Measurements from ENCODE around the gene PYGO2. TPM values are rescaled to one million over a fixed set of nuclear protein-coding genes. Genes with fewer than 3 reads are reported as not detected.
A peak's percentile ranks its signal among the peaks of the same experiment; 100 is the strongest.

The PYGO2 gene
- polyA plus RNA-seq, 1 donor (not counting 4 experiments of a cell fraction or from before 2014, with no cell fraction given): 15.1 TPM

DNA sequence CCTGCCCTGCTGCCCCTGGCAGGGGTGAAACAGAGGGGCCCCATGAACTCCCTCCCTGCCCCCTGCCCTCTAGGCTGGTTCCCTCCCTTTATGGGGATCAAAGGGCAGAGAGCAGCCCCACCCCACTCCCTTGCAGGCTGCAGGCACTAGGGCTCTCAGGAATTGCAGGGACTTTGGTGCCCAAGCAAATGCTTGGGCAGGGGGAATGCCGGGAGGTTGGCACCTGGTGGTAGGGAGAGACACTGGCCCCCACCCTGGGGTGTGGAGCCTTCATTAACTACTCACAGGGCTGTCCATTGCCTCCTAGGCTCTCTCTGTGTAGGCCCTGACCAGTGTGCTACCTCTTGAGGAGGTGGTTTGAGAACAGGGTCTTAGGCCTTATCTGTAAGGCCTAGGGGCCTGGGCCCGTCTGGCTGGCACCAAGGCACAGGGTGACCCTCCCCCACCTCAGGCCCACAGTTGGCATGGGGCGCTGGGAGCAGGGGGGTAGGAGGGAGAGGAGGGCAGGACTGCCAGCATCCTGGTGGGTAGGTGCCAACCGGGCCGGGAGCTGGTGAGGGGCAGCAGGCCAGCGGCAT lies 45.8 kb upstream of the PYGO2 start:
- Histone ChIP-seq H3K4me1 (ENCODE audit: control insufficient read depth, extremely low read depth, insufficient read depth, low read length) (peaks cover 77% of the 10 kb centered on the region), H3K36me3 (ENCODE audit: control insufficient read depth in 2 of 2, extremely low read depth in 1 of 2, insufficient read depth in 2 of 2, low read length in 2 of 2) (peaks cover 1 to 31% of the 10 kb centered on the region in 2 experiments), H2AFZ (ENCODE audit: control insufficient read depth, low read length) (no peak overlapping the region), H3K27me3 (ENCODE audit: control insufficient read depth, extremely low read depth, insufficient read depth, low read length) (no peaks in the 10 kb centered on the region), H3K4me2 (ENCODE audit: control insufficient read depth, extremely low read depth, insufficient read depth, low read depth, low read length) (peak overlapping the region; percentile 66), H3K27ac (ENCODE audit: control insufficient read depth, insufficient read depth, low read length) (no peak overlapping the region), H3K79me2 (ENCODE audit: control insufficient read depth, insufficient read depth, low read length) (peaks cover 78% of the 10 kb centered on the region), H3K9me3 (ENCODE audit: control insufficient read depth, low read depth, low read length) (no peaks in the 10 kb centered on the region), H3K9ac (ENCODE audit: control insufficient read depth, extremely low read depth, insufficient read depth, low read length) (no peak overlapping the region), H3K9me1 (ENCODE audit: control insufficient read depth, extremely low read depth, insufficient read depth, low read length) (no peaks in the 10 kb centered on the region), H3K4me3 (ENCODE audit: control insufficient read depth in 2 of 3, extremely low read depth in 1 of 3, insufficient read depth in 2 of 3, low read depth in 1 of 3, low read length in 3 of 3) (peak overlapping the region in 1 of 3 experiments; percentile 57), H4K20me1 (ENCODE audit: control insufficient read depth, extremely low read depth, insufficient read depth, low read length) (no peaks in the 10 kb centered on the region)
- no peak for DNase-seq (ENCODE audit: low read depth, low spot score)
- no peak for TF ChIP-seq EZH2 (IDR thresholded peaks at IDR 0.05; ENCODE audit: low read length)
- no peak for TF ChIP-seq CTCF (optimal IDR thresholded peaks at IDR 0.05 in 1 of 3, IDR thresholded peaks at IDR 0.05 in 1 of 3, conservative IDR thresholded peaks at IDR 0.05 in 1 of 3; ENCODE audit: extremely low read depth in 1 of 3, insufficient read depth in 2 of 3, low read length in 3 of 3)
- no peak for FAIRE-seq
- dilution Hi-C loops (cut with MboI; ENCODE audit: extremely low pct_ligation_motif_present, low sequenced_read_pairs): no loop called here

DNA sequence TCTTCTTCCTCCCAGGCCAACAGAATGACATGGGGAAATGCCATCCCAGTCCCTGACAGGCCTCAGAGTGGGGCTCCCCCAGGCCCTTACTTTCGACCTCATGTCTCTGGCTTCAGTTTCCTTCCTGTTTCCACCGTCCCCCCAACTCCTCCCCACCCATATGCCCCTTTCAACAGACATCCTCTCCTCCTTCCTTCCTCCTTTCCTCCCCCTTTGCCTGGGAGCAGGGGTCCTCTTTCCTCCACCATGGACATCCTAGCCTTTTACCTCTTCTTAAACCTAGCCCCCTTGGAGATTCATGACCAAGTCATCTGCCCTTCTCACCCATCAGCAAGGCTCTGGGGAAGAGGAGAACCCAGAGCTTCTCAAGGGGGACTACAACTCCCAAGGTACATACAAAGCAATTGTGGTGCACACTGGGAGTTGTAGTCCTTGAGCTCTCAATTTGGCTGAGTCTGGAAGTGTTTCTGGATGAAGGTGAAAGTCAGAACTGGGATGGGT lies 45.1 kb upstream of the PYGO2 start:
- dilution Hi-C loops (cut with MboI; ENCODE audit: extremely low pct_ligation_motif_present, low sequenced_read_pairs): no loop called here
- no peaks in the 10 kb centered on the region for H3K27me3 ChIP-seq (ENCODE audit: control insufficient read depth, extremely low read depth, insufficient read depth, low read length)
- TF ChIP-seq CTCF (optimal IDR thresholded peaks at IDR 0.05 in 1 of 3, IDR thresholded peaks at IDR 0.05 in 1 of 3, conservative IDR thresholded peaks at IDR 0.05 in 1 of 3; ENCODE audit: extremely low read depth in 1 of 3, insufficient read depth in 2 of 3, low read length in 3 of 3): no peak
- no peak for TF ChIP-seq EZH2 (IDR thresholded peaks at IDR 0.05; ENCODE audit: low read length)
- peak; percentile 9 for FAIRE-seq
- peaks cover 78% of the 10 kb centered on the region for H3K79me2 ChIP-seq (ENCODE audit: control insufficient read depth, insufficient read depth, low read length)
- no peak overlapping the region for H3K4me3 ChIP-seq (ENCODE audit: control insufficient read depth in 2 of 3, extremely low read depth in 1 of 3, insufficient read depth in 2 of 3, low read depth in 1 of 3, low read length in 3 of 3)
- H3K27ac ChIP-seq (ENCODE audit: control insufficient read depth, insufficient read depth, low read length): peak overlapping the region; percentile 71
- H3K4me2 ChIP-seq (ENCODE audit: control insufficient read depth, extremely low read depth, insufficient read depth, low read depth, low read length): peak overlapping the region; percentile 27
- no peaks in the 10 kb centered on the region for H3K9me3 ChIP-seq (ENCODE audit: control insufficient read depth, low read depth, low read length)
- H2AFZ ChIP-seq (ENCODE audit: control insufficient read depth, low read length): no peak overlapping the region
- H3K9ac ChIP-seq (ENCODE audit: control insufficient read depth, extremely low read depth, insufficient read depth, low read length): no peak overlapping the region
- H3K9me1 ChIP-seq (ENCODE audit: control insufficient read depth, extremely low read depth, insufficient read depth, low read length): no peaks in the 10 kb centered on the region
- H4K20me1 ChIP-seq (ENCODE audit: control insufficient read depth, extremely low read depth, insufficient read depth, low read length): no peaks in the 10 kb centered on the region
- H3K4me1 ChIP-seq (ENCODE audit: control insufficient read depth, extremely low read depth, insufficient read depth, low read length): peaks cover 70% of the 10 kb centered on the region
- H3K36me3 ChIP-seq (ENCODE audit: control insufficient read depth in 2 of 2, extremely low read depth in 1 of 2, insufficient read depth in 2 of 2, low read length in 2 of 2): peaks cover 1 to 25% of the 10 kb centered on the region in 2 experiments
- DNase-seq (ENCODE audit: low read depth, low spot score): no peak
